SK-N-SH (cell line): ENCODE results near the gene RAB20. TPM values are rescaled to one million over a fixed set of nuclear protein-coding genes. Genes with fewer than 3 reads are reported as not detected.

Source experiments
- CTCF ChIA-PET: fragments of 300-600, 350-600 bp; formaldehyde crosslinking; extraction: SDS; loops from one replicate; lab custom pipeline; 2021; lab: Yijun Ruan, JAX
- POLR2A ChIA-PET: fragments of 350-600 bp; sonication (Branson Sonifier 250); formaldehyde crosslinking; extraction: SDS; loops from one replicate; lab custom pipeline; 2020; ENCODE audit warnings: antibody characterized with exemption, inconsistent platforms; lab: Yijun Ruan, JAX
- DNase-seq: peaks from one replicate; pipeline ENCODE4 v3.0.0; 2012
- H2AFZ ChIP-seq: fragments of 200-600 bp; sonication (generic); 2 replicates; pipeline ENCODE4 v1.8.1; 2016; ENCODE audit warnings: antibody characterized with exemption, mild to moderate bottlenecking, low read depth
- H3F3A ChIP-seq: fragments of 200-600 bp; sonication (generic); replicated peaks from 2 replicates; pipeline ENCODE3; 2016; ENCODE audit warnings: antibody characterized with exemption, mild to moderate bottlenecking; ENCODE audit not compliant: insufficient read depth
- H3K27ac ChIP-seq, 2 experiments: fragments of 200-500 bp in 1 of 2; fragments of 200-600 bp in 1 of 2; sonication (Bioruptor generic) in 1 of 2; sonication (generic), shearing (Covaris generic) in 1 of 2; 2 replicates each; pipeline versions ENCODE4 v1.5.1 to v1.6.1; 2014 to 2016; ENCODE audit warnings: low read depth in 2 of 2, inconsistent platforms in 1 of 2, low read length in 1 of 2, mild to moderate bottlenecking in 1 of 2, mixed read lengths in 1 of 2
- H3K27me3 ChIP-seq: fragments of 200-600 bp; sonication (generic), shearing (Covaris generic); 2 replicates; pipeline ENCODE4 v1.6.1; 2016; ENCODE audit warnings: mixed run types; ENCODE audit not compliant: insufficient read depth
- H3K36me3 ChIP-seq, 2 experiments: fragments of 200-500 bp in 1 of 2; fragments of 200-600 bp in 1 of 2; sonication (Bioruptor generic) in 1 of 2; sonication (generic) in 1 of 2; replicated peaks in 1 of 2; 2 replicates each; pipeline versions ENCODE3 to v1.5.1; 2014 to 2016; ENCODE audit warnings: low read length in 1 of 2, mild to moderate bottlenecking in 1 of 2; ENCODE audit not compliant: insufficient read depth in 2 of 2, control insufficient read depth in 1 of 2
- H3K4me1 ChIP-seq, 2 experiments: fragments of 200-500 bp in 1 of 2; fragments of 200-600 bp in 1 of 2; sonication (Bioruptor generic) in 1 of 2; sonication (generic), shearing (Covaris generic) in 1 of 2; 2 replicates each; pipeline versions ENCODE4 v1.5.1 to v1.6.1; 2014 to 2016; ENCODE audit warnings: low read depth in 1 of 2, low read length in 1 of 2, mixed run types in 1 of 2; ENCODE audit not compliant: insufficient read depth in 2 of 2, control insufficient read depth in 1 of 2
- H3K4me2 ChIP-seq: fragments of 200-600 bp; sonication (generic), shearing (Covaris generic); 2 replicates; pipeline ENCODE4 v1.6.1; 2017; ENCODE audit warnings: mixed run types
- H3K4me3 ChIP-seq, 2 experiments: fragments of 200-500 bp in 1 of 2; fragments of 200-600 bp in 1 of 2; sonication (Bioruptor generic) in 1 of 2; sonication (generic), shearing (Covaris generic) in 1 of 2; 2 replicates each; pipeline versions ENCODE4 v1.5.1 to v1.8.1; 2014 to 2016; ENCODE audit warnings: low read depth in 2 of 2, inconsistent platforms in 1 of 2, low read length in 1 of 2, mild to moderate bottlenecking in 1 of 2, mixed read lengths in 1 of 2, moderate library complexity in 1 of 2
- H3K79me2 ChIP-seq: fragments of 200-600 bp; sonication (generic); 2 replicates; pipeline ENCODE4 v1.8.1; 2017; ENCODE audit warnings: mild to moderate bottlenecking; ENCODE audit not compliant: insufficient read depth
- H3K9ac ChIP-seq: fragments of 200-600 bp; sonication (generic); 2 replicates; pipeline ENCODE4 v1.6.1; 2017; ENCODE audit warnings: mixed run types
- H3K9me2 ChIP-seq: fragments of 200-600 bp; sonication (generic); 2 replicates; pipeline ENCODE4 v1.6.1; 2017; ENCODE audit warnings: mixed run types
- H3K9me3 ChIP-seq: fragments of 200-600 bp; sonication (generic); 2 replicates; pipeline ENCODE4 v1.6.1; 2017; ENCODE audit warnings: mixed run types, mild to moderate bottlenecking, moderate library complexity
- H4K20me1 ChIP-seq: fragments of 200-600 bp; sonication (generic); 2 replicates; pipeline ENCODE4 v1.6.1; 2017; ENCODE audit warnings: mild to moderate bottlenecking, mixed run types; ENCODE audit not compliant: insufficient read depth
- CTCF ChIP-seq: fragments of 200-600 bp; sonication (generic); IDR thresholded peaks from 2 replicates; pipeline ENCODE4 v1.6.1; 2017; ENCODE audit warnings: antibody characterized with exemption, mild to moderate bottlenecking, moderate library complexity
- EP300 ChIP-seq, 2 experiments: IDR thresholded peaks; 2 replicates each; pipeline versions ENCODE4 v1.4.0 to v1.6.1; 2012; ENCODE audit warnings: borderline replicate concordance in 1 of 2, low read depth in 1 of 2, low read length in 1 of 2
- EZH2phosphoT487 ChIP-seq: fragments of 200-600 bp; sonication (generic); IDR thresholded peaks from 2 replicates; pipeline ENCODE4 v1.6.1; 2017; ENCODE audit warnings: low read depth, mixed run types, mild to moderate bottlenecking, antibody characterized with exemption, moderate library complexity, borderline replicate concordance
- FOXJ3 ChIP-seq: sonication (generic); formaldehyde crosslinking; IDR thresholded peaks from 2 replicates; pipeline ENCODE4 v1.5.1; 2020; ENCODE audit warnings: mild to moderate bottlenecking, missing genetic modification reagents
- FOXM1 ChIP-seq: IDR thresholded peaks from 2 replicates; pipeline ENCODE4 v1.4.0; 2012; ENCODE audit warnings: low read depth, mild to moderate bottlenecking
- GABPA ChIP-seq: IDR thresholded peaks from 2 replicates; pipeline ENCODE4 v1.4.0; 2012; ENCODE audit warnings: low read depth, mild to moderate bottlenecking
- GATA2 ChIP-seq: sonication (generic); formaldehyde crosslinking; IDR thresholded peaks from 2 replicates; pipeline ENCODE4 v1.5.0; 2020; ENCODE audit warnings: mild to moderate bottlenecking, missing genetic modification reagents
- JUND ChIP-seq: IDR thresholded peaks from 2 replicates; pipeline ENCODE4 v1.4.0; 2012
- MEF2A ChIP-seq: IDR thresholded peaks from 2 replicates; pipeline ENCODE4 v1.4.0; 2012; ENCODE audit warnings: low read depth, borderline replicate concordance
- MXI1 ChIP-seq: IDR thresholded peaks from 2 replicates; pipeline ENCODE4 v1.6.1; 2012; ENCODE audit warnings: mild to moderate bottlenecking, low read depth, low read length, improper control_type of control experiment
- NFIC ChIP-seq: IDR thresholded peaks from 2 replicates; pipeline ENCODE4 v1.4.0; 2012; ENCODE audit warnings: borderline replicate concordance
- PBX3 ChIP-seq: IDR thresholded peaks from 2 replicates; pipeline ENCODE4; 2012
- RAD21 ChIP-seq: IDR thresholded peaks from 2 replicates; pipeline ENCODE4 v1.6.1; 2012; ENCODE audit warnings: mild to moderate bottlenecking, low read length
- RCOR1 ChIP-seq: fragments of 150-350 bp; IDR thresholded peaks from 2 replicates; pipeline ENCODE4 v1.6.1; 2017; ENCODE audit warnings: antibody characterized with exemption, low read length
- REST ChIP-seq: IDR thresholded peaks from 2 replicates; pipeline ENCODE4 v1.6.1; 2012; ENCODE audit warnings: mild to moderate bottlenecking, low read depth, low read length, moderate library complexity
- RFX5 ChIP-seq: IDR thresholded peaks from 2 replicates; pipeline ENCODE4 v1.6.1; 2012; ENCODE audit warnings: mild to moderate bottlenecking, improper control_type of control experiment, low read length
- SIN3A ChIP-seq: IDR thresholded peaks from 2 replicates; pipeline ENCODE4 v1.6.1; 2012; ENCODE audit warnings: low read depth, mild to moderate bottlenecking, low read length, moderate library complexity, borderline replicate concordance
- SMC3 ChIP-seq: IDR thresholded peaks from 2 replicates; pipeline ENCODE4 v1.6.1; 2012; ENCODE audit warnings: low read depth, low read length, improper control_type of control experiment
- TEAD4 ChIP-seq: IDR thresholded peaks from 2 replicates; pipeline ENCODE4 v1.4.0; 2012; ENCODE audit warnings: mild to moderate bottlenecking, borderline replicate concordance; ENCODE audit not compliant: insufficient read depth
- YY1 ChIP-seq: IDR thresholded peaks from 2 replicates; pipeline ENCODE4 v1.4.0; 2012; ENCODE audit warnings: low read depth, mild to moderate bottlenecking
- WGBS: methylation state at CpG from one replicate; pipeline ENCODE4 v1.1.6; 2017; ENCODE audit warnings: low lambda C conversion rate; 5-methylcytosine and 5-hydroxymethylcytosine counted together
- polyA plus RNA-seq, 3 experiments: library from polyadenylated mRNA; depleted of rRNA; stranded (reverse); fragments of >200 nt; gene quantifications; 2 replicates each; pipeline ENCODE4 v1.2.3, GENCODE V29; 2012
- TF ChIP-seq, protein P1 (sequence below): IDR thresholded peaks from 2 replicates; pipeline ENCODE4 v1.4.0; 2012; ENCODE audit warnings: low read depth
- TF ChIP-seq, protein P2 (sequence below): IDR thresholded peaks from 2 replicates; pipeline ENCODE4 v1.4.0; 2012; ENCODE audit warnings: low read depth, borderline replicate concordance

The RAB20 gene
- polyA plus RNA-seq, 1 of the 3 experiments (the other 2 are of a cell fraction) = 5.2 TPM

GRCh38 chr13:110600980-110601379 lies 39.5 kb upstream of the RAB20 start (continued):
- TF ChIP-seq, protein P1, sequence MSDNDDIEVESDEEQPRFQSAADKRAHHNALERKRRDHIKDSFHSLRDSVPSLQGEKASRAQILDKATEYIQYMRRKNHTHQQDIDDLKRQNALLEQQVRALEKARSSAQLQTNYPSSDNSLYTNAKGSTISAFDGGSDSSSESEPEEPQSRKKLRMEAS = no peak
- TF ChIP-seq RFX5 = no peak
- no peak for TF ChIP-seq EP300 (IDR thresholded peaks at IDR 0.05; ENCODE audit: borderline replicate concordance in 1 of 2, low read depth in 1 of 2, low read length in 1 of 2)
- TF ChIP-seq MEF2A = no peak
- no peak for TF ChIP-seq EZH2phosphoT487
- no peak for TF ChIP-seq FOXM1
- TF ChIP-seq, all 33 proteins: peak for 0

- no peak for DNase-seq
- CTCF ChIA-PET = interaction anchor here (1.1 kb wide), 1 partner anchor 144 kb away, joined by 4 read pairs; no protein-coding TSS in a partner anchor
- no peaks in the 10 kb centered on the region for H3F3A ChIP-seq
- POLR2A ChIA-PET = no interaction called here
- no peak overlapping the region for H3K9ac ChIP-seq
- no peaks in the 10 kb centered on the region for H3K9me2 ChIP-seq
- no peaks in the 10 kb centered on the region for H4K20me1 ChIP-seq
- H3K27me3 ChIP-seq = no peaks in the 10 kb centered on the region
- TF ChIP-seq MXI1 (no peak), SIN3A (no peak), YY1 (no peak), GABPA (no peak), SMC3 (no peak), REST (no peak), RAD21 (no peak), NFIC (no peak), TEAD4 (no peak), RCOR1 (no peak), GATA2 (CRISPR knock-in tag) (no peak), EP300 (IDR thresholded peaks at IDR 0.05; ENCODE audit: borderline replicate concordance in 1 of 2, low read depth in 1 of 2, low read length in 1 of 2) (no peak), JUND (no peak), FOXJ3 (CRISPR knock-in tag) (no peak), CTCF (no peak), PBX3 (no peak)
- TF ChIP-seq, protein P1 = no peak
- TF ChIP-seq, protein P2, sequence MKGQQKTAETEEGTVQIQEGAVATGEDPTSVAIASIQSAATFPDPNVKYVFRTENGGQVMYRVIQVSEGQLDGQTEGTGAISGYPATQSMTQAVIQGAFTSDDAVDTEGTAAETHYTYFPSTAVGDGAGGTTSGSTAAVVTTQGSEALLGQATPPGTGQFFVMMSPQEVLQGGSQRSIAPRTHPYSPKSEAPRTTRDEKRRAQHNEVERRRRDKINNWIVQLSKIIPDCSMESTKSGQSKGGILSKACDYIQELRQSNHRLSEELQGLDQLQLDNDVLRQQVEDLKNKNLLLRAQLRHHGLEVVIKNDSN = no peak
- TF ChIP-seq, all 33 proteins: peak for 0
- Histone ChIP-seq H3K79me2 (no peaks in the 10 kb centered on the region), H3K36me3 (no peaks in the 10 kb centered on the region), H3K9me3 (no peaks in the 10 kb centered on the region), H2AFZ (no peak overlapping the region), H3K4me3 (no peak overlapping the region), H3K27ac (no peak overlapping the region), H3K4me1 (no peaks in the 10 kb centered on the region), H3K4me2 (no peak overlapping the region)
- WGBS = 81% methylated on average over 10 of the region's 10 CpGs
Measured at GRCh38 chr13:110600261-110600819, 38.8 kb upstream of the RAB20 start.
